NCI-H2107 treated with DMSO at 0.1 percent for 48 hours (cell line): ENCODE measurements around the gene ESR2.
"Not testable (repeated sequence)": the region's sequence is repeated elsewhere in the genome, so short reads cannot be mapped to it uniquely, and the experiment has no call there.

Experiments
- DNase-seq: peaks from one replicate; lab custom pipeline; 2025; ENCODE audit not compliant: unreplicated experiment; lab: John Stamatoyannopoulos, UW

The ESR2 gene

GRCh38 chr14:64225151-64225757 is 68.9 kb downstream of the ESR2 start:
- DNase-seq = no peak

- no peak for DNase-seq
Observed at GRCh38 chr14:64221391-64222003, 72.7 kb downstream of the ESR2 start.

GRCh38 chr14:64220466-64220865 is 73.7 kb downstream of the ESR2 start:
- DNase-seq = no peak

- DNase-seq = no peak
Observed at GRCh38 chr14:64220056-64220455, 74.1 kb downstream of the ESR2 start.

- no peak for DNase-seq
Observed at GRCh38 chr14:64218344-64219240, 75.6 kb downstream of the ESR2 start.

GRCh38 chr14:64217834-64218233 is 76.3 kb downstream of the ESR2 start:
- DNase-seq = no peak

- no peak for DNase-seq
Observed at GRCh38 chr14:64217308-64217707, 76.9 kb downstream of the ESR2 start.

GRCh38 chr14:64215978-64216377 is 78.2 kb downstream of the ESR2 start:
- DNase-seq = no peak

- no peak for DNase-seq
Observed at GRCh38 chr14:64215274-64215673, 78.9 kb downstream of the ESR2 start.

- DNase-seq = no peak
Observed at GRCh38 chr14:64213853-64214570, 80.2 kb downstream of the ESR2 start.

GRCh38 chr14:64213086-64213485 is 81.1 kb downstream of the ESR2 start:
- DNase-seq = no peak

- no peak for DNase-seq
Observed at GRCh38 chr14:64212666-64213065, 81.5 kb downstream of the ESR2 start.

GRCh38 chr14:64210912-64211311 is 83.3 kb downstream of the ESR2 start:
- DNase-seq = not testable (repeated sequence)

GRCh38 chr14:64210216-64210615 is 84.0 kb downstream of the ESR2 start:
- no peak for DNase-seq

GRCh38 chr14:64209444-64210131 is 84.6 kb downstream of the ESR2 start:
- DNase-seq = no peak

GRCh38 chr14:64208981-64209380 is 85.2 kb downstream of the ESR2 start:
- no peak for DNase-seq

- DNase-seq = no peak
Observed at GRCh38 chr14:64208261-64208660, 85.9 kb downstream of the ESR2 start.

GRCh38 chr14:64203366-64204006 is 90.7 kb downstream of the ESR2 start:
- DNase-seq = no peak

GRCh38 chr14:64202716-64203115 is 91.5 kb downstream of the ESR2 start:
- DNase-seq = peak; percentile 25

- no peak for DNase-seq
Observed at GRCh38 chr14:64201921-64202545, 92.1 kb downstream of the ESR2 start.
